ENCODE data around the gene ATP2B2. TPM values are rescaled to one million over a fixed set of nuclear protein-coding genes. Genes with fewer than 3 reads are reported as not detected.
A peak's percentile ranks its signal among the peaks of the same experiment; 100 is the strongest.

The ATP2B2 gene
- total RNA-seq, 4 donors from 2014 or later: 0.31 to 2.9 (median 1.8) TPM

DNA sequence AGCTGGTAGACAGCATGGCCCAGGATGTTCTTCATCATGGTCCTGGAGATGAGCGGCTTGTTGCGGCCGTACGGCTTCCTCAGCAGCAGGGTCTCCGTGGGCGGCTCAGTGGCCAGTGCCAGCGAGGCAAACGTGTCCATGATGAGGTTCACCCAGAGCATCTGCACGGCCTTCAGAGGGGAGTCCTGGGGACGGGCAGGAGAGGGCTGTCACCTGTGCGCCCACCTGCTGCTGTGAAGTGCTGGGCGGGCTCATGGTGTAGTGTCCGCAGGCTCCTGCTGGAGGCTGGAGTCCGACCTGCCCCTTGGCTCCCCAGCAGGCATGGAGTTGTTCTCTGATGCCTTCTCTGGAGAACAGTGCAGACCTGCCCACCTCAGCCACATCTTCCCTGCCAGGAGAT is 162.6 kb downstream of the ATP2B2 start:
- intact Hi-C loops (cut with DNase I; ENCODE audit: low total_unique reads) (no loop called here), in situ Hi-C loops (cut with MboI; ENCODE audit: low sequenced_read_pairs in 4 of 4) (no loop called here)
- no peak overlapping the region for H3K4me3 ChIP-seq
- peaks cover 4 to 9% of the 10 kb centered on the region in 2 donors for H3K4me1 ChIP-seq
- DNase-seq (no peak), ATAC-seq (no peak)
- no peak for TF ChIP-seq POLR2A (IDR thresholded peaks at IDR 0.05)
- no peaks in the 10 kb centered on the region for H3K9me3 ChIP-seq
- no peaks in the 10 kb centered on the region for H3K36me3 ChIP-seq
- H3K27ac ChIP-seq: no peak overlapping the region
- no peaks in the 10 kb centered on the region for H3K27me3 ChIP-seq

DNA sequence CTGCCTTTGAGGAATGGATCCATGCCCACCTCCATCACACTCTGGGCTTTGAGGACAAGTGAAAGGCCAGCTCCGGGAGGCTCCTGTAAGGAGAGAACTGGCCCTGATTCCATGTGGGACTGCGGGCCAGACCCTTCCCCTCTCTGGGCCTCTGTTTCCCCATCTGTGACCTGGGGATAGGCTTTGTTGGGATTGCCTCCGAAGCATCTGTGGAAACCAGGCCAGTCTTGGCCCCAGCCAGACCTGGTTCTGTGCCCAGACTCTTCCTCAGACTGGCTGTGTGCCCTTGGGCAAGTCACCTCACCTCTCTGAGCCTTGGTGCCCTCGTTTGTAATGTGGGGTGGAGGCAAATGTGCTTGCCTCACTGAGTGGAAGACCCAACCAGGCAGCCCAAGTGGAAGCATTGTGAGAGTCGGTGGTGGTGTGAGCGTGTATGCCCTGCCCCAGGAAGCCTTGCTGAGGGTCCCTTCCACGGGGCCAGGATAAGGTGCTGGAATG is 163.4 kb downstream of the ATP2B2 start:
- Histone ChIP-seq H3K4me3 (no peak overlapping the region), H3K9me3 (no peaks in the 10 kb centered on the region), H3K27ac (peak overlapping the region in 1 of 4 donors; percentile 10), H3K4me1 (peaks cover 4 to 9% of the 10 kb centered on the region in 2 donors), H3K36me3 (no peaks in the 10 kb centered on the region), H3K27me3 (no peaks in the 10 kb centered on the region)
- intact Hi-C loops (cut with DNase I; ENCODE audit: low total_unique reads): no loop called here
- TF ChIP-seq CTCF (IDR thresholded peaks at IDR 0.05 in 4 of 5, conservative IDR thresholded peaks at IDR 0.05 in 1 of 5) (no peak), POLR2A (IDR thresholded peaks at IDR 0.05) (no peak)
- in situ Hi-C loops (cut with MboI; ENCODE audit: low sequenced_read_pairs in 4 of 4): no loop called here
- DNase-seq (no peak), ATAC-seq (no peak)

DNA sequence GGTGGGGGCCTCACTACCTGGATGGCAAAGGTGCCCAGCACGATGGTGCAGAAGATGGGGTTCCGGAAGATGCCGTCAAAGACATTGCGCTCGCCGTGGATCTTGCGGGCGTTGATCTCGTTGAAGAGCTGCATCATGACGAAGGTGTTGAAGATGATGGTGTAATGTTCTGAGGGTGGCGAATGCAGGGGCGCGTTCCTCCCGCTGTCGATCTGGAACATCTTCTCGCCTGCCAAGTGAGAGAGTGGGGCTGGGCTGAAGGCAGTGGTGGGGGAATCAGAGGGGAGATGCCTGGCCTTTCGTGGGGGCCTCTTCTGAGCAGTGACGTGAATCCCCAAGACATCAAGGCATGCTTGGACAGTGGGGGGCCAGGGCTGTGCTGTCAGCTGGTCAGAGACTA is 164.9 kb downstream of the ATP2B2 start:
- H3K27ac ChIP-seq: peak overlapping the region in 1 of 4 donors; percentile 27
- no peaks in the 10 kb centered on the region for H3K36me3 ChIP-seq
- no peak overlapping the region for H3K4me3 ChIP-seq
- in situ Hi-C loops (cut with MboI; ENCODE audit: low sequenced_read_pairs in 4 of 4): no loop called here
- TF ChIP-seq POLR2A (IDR thresholded peaks at IDR 0.05) (no peak), CTCF (IDR thresholded peaks at IDR 0.05 in 4 of 5, conservative IDR thresholded peaks at IDR 0.05 in 1 of 5) (no peak)
- peaks cover 4 to 9% of the 10 kb centered on the region in 2 donors for H3K4me1 ChIP-seq
- no peak for DNase-seq
- no peak for ATAC-seq
- intact Hi-C loops (cut with DNase I; ENCODE audit: low total_unique reads): no loop called here
- H3K9me3 ChIP-seq: no peaks in the 10 kb centered on the region
- H3K27me3 ChIP-seq: no peaks in the 10 kb centered on the region

DNA sequence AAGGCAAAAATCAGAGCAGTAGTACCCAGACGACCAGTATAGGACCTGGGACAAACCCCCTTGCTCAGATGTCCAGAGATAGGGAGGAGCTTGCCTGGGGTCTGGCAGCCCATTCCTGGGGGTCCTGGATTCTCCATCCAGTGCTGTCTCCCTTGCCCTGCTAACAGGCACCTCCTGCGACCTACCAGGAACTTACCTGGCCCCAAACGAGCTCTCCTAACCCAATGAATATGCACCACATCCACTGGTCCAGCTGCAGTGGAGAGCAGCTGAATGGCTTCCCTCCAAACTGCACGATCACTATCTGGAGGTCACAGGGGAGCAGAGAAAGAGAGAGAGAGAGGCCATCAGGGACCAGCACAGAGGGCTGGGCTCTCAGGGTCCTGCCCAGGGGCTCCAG is 165.3 kb downstream of the ATP2B2 start:
- no peaks in the 10 kb centered on the region for H3K27me3 ChIP-seq
- DNase-seq: no peak

GRCh38 chr3:10339376-10339955 is 165.9 kb downstream of the ATP2B2 start:
- DNase-seq: no peak
- in situ Hi-C loops (cut with MboI; ENCODE audit: low sequenced_read_pairs in 4 of 4): no loop called here
- intact Hi-C loops (cut with DNase I; ENCODE audit: low total_unique reads): no loop called here

More for the DNA sequence above, 165.3 kb downstream of the ATP2B2 start:
- in situ Hi-C loops (cut with MboI; ENCODE audit: low sequenced_read_pairs in 4 of 4): no loop called here
- Histone ChIP-seq H3K4me3 (no peak overlapping the region), H3K36me3 (no peaks in the 10 kb centered on the region), H3K27ac (no peak overlapping the region), H3K4me1 (peaks cover 7 to 10% of the 10 kb centered on the region in 2 donors), H3K9me3 (no peaks in the 10 kb centered on the region)
- TF ChIP-seq POLR2A (IDR thresholded peaks at IDR 0.05) (no peak), CTCF (IDR thresholded peaks at IDR 0.05 in 4 of 5, conservative IDR thresholded peaks at IDR 0.05 in 1 of 5) (no peak)
- intact Hi-C loops (cut with DNase I; ENCODE audit: low total_unique reads): no loop called here
- no peak for ATAC-seq

More at GRCh38 chr3:10339376-10339955, 165.9 kb downstream of the ATP2B2 start:
- no peak overlapping the region for H3K4me3 ChIP-seq
- H3K4me1 ChIP-seq: peaks cover 13 to 15% of the 10 kb centered on the region in 2 donors
- TF ChIP-seq POLR2A (IDR thresholded peaks at IDR 0.05): no peak
- TF ChIP-seq CTCF (IDR thresholded peaks at IDR 0.05 in 4 of 5, conservative IDR thresholded peaks at IDR 0.05 in 1 of 5): no peak
- no peaks in the 10 kb centered on the region for H3K27me3 ChIP-seq
- no peaks in the 10 kb centered on the region for H3K9me3 ChIP-seq
- no peak for ATAC-seq
- no peaks in the 10 kb centered on the region for H3K36me3 ChIP-seq
- no peak overlapping the region for H3K27ac ChIP-seq
